Measurements from ENCODE around the gene ANXA2R.
A peak's percentile ranks its signal among the peaks of the same experiment; 100 is the strongest.
"Not testable (repeated sequence)": the region's sequence is repeated elsewhere in the genome, so short reads cannot be mapped to it uniquely, and the experiment has no call there.

ANXA2R gene

GRCh38 chr5:43033841-43034590 is 6.1 kb downstream of the ANXA2R start:
- no peak for DNase-seq

DNA sequence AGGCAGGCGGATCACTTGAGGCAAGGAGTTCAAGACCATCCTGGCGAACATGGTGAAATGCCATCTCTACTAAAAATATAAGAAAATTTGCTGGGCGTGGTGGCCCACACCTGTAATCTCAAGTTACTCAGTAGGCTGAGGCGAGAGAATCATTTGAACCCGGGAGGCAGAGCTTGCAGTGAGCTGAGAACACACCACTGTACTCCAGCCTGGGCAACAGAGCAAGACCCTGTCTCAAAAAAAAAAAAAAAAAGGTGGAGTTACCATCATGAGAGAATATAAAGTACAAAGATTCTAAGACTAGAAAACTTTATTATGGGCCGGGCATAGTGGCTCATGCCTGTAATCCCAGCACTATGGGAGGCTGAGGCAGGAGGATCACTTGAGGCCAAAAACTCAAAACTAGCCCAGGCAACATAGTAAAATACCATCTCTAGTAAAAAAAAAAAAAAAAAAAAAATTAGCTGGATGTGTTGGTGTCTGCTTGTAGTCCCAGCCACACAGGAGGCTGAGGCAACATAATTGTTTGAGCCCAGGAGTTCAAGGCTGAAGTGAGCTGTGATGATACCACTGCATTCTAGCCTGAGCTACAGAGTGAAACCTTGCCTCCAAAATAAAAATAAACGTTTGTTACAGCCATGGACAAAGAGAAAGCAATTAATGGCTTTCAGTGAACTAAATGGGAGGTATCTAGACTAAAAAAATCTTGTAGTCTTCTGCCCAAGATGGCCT is 12.9 kb downstream of the ANXA2R start:
- no peak for DNase-seq

DNA sequence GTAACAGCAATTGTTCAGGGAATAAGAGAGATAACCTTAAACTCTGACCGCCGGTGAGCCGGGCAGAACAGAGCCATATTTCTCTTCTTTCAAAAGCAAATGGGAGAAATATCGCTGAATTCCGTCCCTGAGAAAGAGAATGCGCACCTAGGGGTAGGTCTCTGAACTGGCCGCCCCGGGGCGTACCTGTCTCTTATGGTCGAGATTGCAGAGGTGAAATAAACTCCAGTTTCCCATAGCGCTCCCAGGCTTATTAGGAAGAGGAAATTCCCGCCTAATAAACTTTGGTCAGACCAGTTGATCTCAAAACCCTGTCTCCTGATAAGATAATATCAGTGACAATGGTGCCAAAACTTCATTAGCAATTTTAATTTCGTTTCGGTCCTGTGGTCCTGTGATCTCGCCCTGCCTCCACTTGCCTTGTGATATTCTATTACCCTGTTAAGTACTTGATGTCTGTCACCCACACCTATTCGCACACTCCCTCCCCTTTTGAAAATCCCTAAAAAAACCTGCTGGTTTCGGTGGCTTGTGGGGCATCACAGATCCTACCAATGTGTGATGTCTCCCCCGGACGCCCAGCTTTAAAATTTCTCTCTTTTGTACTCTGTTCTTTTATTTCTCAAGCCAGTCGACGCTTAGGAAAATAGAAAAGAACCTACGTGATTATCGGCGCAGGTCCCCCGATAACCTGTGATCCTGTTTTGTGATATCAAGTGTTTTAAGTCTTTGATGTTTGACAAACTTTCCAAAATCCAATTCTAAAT is 14.8 kb downstream of the ANXA2R start:
- DNase-seq = not testable (repeated sequence)

- DNase-seq = no peak
These were observed 15.9 kb downstream of the ANXA2R start for GRCh38 chr5:43024217-43024616.

GRCh38 chr5:43021151-43021550 is 19.0 kb downstream of the ANXA2R start:
- no peak for DNase-seq

DNA sequence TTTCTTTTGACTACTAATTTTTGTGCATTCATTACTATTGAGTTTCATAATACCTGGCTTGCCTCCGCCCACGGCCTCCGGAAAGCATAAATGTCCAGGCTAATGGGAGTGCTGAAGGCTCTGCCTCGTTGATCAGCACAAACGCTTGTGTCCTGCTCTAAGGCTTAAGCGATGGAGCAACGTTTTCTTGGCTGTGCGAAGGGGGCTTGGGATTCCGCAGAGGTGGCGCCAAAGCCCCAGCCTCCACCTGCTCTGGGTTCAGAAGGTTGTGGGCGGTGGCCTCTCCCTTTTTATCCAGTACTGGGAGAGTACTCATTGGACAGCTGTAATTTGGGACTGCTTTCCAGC is 19.7 kb downstream of the ANXA2R start:
- peak; percentile 39 for DNase-seq

- DNase-seq = peak; percentile 79
These were observed 20.3 kb downstream of the ANXA2R start for GRCh38 chr5:43019614-43020398.

DNA sequence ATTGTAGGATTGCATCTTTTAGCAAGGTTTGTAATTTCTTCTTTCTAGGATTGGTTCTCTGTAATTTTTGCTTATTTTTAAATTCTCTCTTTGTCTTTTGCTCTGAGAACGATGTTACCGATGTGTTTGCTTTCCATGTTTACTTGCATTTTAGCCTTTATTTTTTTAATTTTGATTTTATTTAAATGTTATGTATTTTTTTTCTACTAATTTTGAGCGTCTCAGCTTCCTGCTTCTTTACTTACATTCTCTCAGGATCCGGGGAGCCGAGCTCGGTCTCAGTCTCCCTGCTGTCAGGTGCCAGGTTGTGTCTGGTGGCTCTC is 20.9 kb downstream of the ANXA2R start:
- DNase-seq = no peak

GRCh38 chr5:43017428-43017815 is 22.7 kb downstream of the ANXA2R start:
- no peak for DNase-seq

DNA sequence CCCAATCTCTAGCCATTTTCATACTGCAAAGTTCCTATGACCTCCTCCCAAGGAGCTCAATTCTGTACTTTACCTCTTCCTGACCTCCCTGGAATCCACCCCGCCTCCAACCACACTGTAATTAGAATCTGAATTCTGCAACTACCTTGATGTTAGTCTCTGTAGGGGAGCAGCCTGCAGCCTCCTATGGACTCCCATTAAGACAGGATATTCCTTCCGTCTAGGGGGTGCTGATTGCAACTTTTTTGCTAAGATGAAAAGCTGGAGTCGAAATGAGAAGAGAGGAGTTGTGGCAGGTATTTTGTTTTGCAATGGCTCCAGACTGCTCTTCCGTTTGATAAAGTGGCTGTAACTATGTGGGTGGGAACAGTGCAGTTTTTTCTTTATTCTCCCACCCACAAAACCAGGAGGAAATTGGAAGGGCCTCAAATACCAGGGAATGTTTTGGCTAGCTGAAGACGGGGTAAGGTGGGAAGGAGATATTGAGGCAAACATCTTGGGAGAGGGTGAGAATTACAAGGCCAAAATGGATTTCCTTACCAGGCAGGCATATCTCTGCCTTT is 23.8 kb downstream of the ANXA2R start:
- DNase-seq = no peak

- DNase-seq = no peak
These were observed 25.6 kb downstream of the ANXA2R start for GRCh38 chr5:43014522-43014921.

GRCh38 chr5:43010935-43011315 is 29.2 kb downstream of the ANXA2R start:
- no peak for DNase-seq

DNA sequence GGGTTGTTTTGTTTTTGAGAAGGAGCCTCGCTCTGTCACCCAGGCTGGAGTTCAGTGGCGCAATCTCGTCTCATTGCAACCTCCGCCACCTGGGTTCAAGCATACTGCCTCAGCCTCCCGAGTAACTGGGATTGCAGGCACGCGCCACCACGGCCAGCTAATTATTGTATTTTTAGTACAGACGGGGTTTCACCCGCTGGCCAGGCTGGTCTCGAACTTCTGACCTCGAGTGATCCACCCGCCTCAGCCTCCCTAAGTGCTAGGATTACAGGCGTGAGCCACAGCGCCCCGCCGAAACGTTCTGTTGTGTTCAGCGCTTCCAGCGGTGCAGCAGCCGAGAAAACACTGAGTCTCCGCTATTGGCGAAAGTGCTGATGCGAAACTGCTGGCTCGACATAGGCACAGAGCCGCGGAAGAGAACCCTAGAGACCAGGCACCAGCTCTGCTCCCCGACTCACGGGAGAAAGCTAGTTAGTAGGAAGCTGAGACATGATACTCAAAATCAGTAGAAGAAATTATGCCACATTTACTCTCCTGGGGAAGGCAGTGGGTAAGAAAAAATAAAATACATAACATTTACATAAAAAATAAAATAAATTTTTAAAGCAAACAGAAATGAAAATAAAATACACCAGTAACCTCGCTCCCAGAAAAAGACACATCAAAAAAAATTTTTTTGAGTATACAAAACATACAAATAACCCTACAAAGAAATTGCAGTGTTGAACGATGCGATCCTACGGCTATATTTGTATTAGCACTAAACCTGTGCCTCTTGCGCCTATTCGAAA is 31.6 kb downstream of the ANXA2R start:
- DNase-seq = peak; percentile 92

GRCh38 chr5:43007911-43008362 is 32.2 kb downstream of the ANXA2R start:
- DNase-seq = peak; percentile 75

GRCh38 chr5:43007246-43007910 is 32.7 kb downstream of the ANXA2R start:
- DNase-seq = peak; percentile 76

DNA sequence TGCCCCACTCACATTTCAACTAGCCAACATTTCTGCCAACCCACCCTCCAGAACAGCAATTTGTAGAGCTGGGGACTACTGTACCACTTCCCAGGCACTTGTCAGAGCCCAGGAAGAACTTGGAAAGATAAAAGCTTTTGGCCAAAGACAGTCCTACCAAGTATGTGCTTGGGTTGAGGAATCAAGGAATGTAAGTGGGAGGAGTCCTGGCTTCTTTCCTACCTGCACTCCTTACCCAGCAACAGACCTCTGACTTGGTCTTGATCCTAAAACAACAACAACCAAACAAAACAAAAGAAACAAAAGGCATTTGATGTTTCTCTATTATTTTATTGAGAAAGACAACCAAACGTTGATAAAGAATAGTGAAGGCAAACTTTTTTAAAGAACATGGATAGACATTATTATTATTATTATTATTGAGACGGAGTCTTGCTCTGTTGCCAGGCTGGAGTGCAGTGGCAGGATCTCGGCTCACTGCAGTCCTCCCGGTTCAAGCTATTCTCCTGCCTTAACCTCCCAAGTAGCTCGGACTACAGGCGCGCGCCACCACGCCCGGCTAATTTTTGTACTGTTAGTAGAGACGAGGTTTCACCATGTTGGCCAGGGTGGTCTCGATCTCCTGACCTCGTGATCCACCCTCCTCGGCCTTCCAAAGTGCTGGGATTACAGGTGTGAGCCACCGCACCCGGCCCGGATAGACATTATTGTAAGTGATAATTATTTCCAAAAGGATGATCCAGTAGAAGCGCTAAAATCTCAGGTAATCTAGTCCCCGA is 33.5 kb downstream of the ANXA2R start:
- no peak for DNase-seq

GRCh38 chr5:43005031-43005430 is 35.1 kb downstream of the ANXA2R start:
- DNase-seq = no peak

- DNase-seq = no peak
These were observed 38.4 kb downstream of the ANXA2R start for GRCh38 chr5:43001748-43002147.

GRCh38 chr5:43000914-43001313 is 39.2 kb downstream of the ANXA2R start:
- DNase-seq = no peak

GRCh38 chr5:43000111-43000840 is 39.8 kb downstream of the ANXA2R start:
- DNase-seq = no peak
